ENCODE data around the gene ANXA9. TPM values are rescaled to one million over a fixed set of nuclear protein-coding genes. Genes with fewer than 3 reads are reported as not detected.

The ANXA9 gene
- total RNA-seq, 1 donor from 2014 or later, result not detected

DNA sequence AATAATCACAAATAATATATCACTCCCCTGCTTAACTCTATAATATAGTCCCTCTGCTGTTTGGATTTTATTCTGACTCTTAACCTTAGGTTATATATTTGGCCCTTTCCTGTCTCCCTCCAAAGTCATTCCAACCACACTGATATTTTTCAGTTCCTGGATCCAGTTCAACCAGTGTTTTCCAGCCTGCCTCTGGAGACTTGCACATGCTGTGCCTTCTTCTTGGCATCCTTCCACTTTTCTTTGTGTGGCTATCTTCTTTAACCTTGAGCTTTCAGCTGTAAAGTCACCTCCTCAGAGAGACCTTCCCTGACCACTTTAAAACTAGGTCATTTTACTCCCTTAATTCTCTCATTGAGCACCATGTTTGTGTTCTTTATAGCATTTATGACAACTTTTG lies 26.8 kb upstream of the ANXA9 start:
- peaks cover 12% of the 10 kb centered on the region for H3K36me3 ChIP-seq

DNA sequence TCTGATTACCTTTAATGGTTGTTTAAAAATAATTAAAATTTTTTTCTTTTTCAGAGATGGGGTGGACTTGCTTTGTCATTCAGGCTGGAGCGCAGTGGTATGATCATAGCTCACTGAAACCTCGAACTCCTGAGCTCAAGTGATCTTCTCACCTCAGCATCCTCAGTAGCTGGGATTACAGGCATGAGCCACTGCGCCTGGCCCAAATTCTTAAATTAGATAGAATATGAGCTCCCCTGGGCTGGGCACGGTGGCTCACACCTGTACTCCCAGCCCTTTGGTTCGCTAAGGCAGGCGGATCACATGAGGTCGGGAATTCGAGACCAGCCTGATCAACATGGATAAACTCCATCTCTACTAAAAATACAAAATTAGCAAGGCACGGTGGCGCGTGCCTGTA lies 24.4 kb upstream of the ANXA9 start:
- Histone ChIP-seq H3K9ac (no peak overlapping the region), H4K20me1 (ENCODE audit: low read depth) (no peaks in the 10 kb centered on the region), H3K79me2 (ENCODE audit: low read depth) (no peaks in the 10 kb centered on the region), H3K9me3 (ENCODE audit: low read depth) (no peaks in the 10 kb centered on the region), H3K27ac (no peak overlapping the region), H3K4me3 (no peak overlapping the region), H3K4me1 (no peaks in the 10 kb centered on the region), H2AFZ (replicated peaks) (no peak overlapping the region), H3K4me2 (no peak overlapping the region), H3F3A (ENCODE audit: low read depth) (peaks cover 4% of the 10 kb centered on the region), H3K27me3 (no peaks in the 10 kb centered on the region), H3K36me3 (peaks cover 6% of the 10 kb centered on the region)
- no peak overlapping the region for H3K27ac Mint-ChIP-seq
- H3K4me1 Mint-ChIP-seq, result no peaks in the 10 kb centered on the region
- no peak overlapping the region for H3K4me3 Mint-ChIP-seq
- no peak for DNase-seq (ENCODE audit: low spot score)
- H3K36me3 Mint-ChIP-seq, result peaks cover 38% of the 10 kb centered on the region
- no peaks in the 10 kb centered on the region for H3K27me3 Mint-ChIP-seq (ENCODE audit: insufficient read depth, low read depth)
- no peak for TF ChIP-seq EZH2phosphoT487 (IDR thresholded peaks at IDR 0.05)
- TF ChIP-seq EZH2 (IDR thresholded peaks at IDR 0.05), result no peak
- TF ChIP-seq CTCF (IDR thresholded peaks at IDR 0.05), result no peak
- H3K9me3 Mint-ChIP-seq, result no peaks in the 10 kb centered on the region

More for the DNA sequence above, 26.8 kb upstream of the ANXA9 start:
- DNase-seq (ENCODE audit: low spot score), result no peak
- Histone ChIP-seq H4K20me1 (ENCODE audit: low read depth) (no peaks in the 10 kb centered on the region), H3F3A (ENCODE audit: low read depth) (no peaks in the 10 kb centered on the region), H3K27ac (no peak overlapping the region), H3K79me2 (ENCODE audit: low read depth) (no peaks in the 10 kb centered on the region), H3K4me2 (no peak overlapping the region), H3K27me3 (no peaks in the 10 kb centered on the region), H3K9me3 (ENCODE audit: low read depth) (no peaks in the 10 kb centered on the region), H3K9ac (no peak overlapping the region), H3K4me3 (no peak overlapping the region), H2AFZ (replicated peaks) (no peak overlapping the region), H3K4me1 (no peaks in the 10 kb centered on the region)
- Mint-ChIP-seq H3K36me3 (peaks cover 35% of the 10 kb centered on the region), H3K4me1 (no peaks in the 10 kb centered on the region), H3K27ac (no peak overlapping the region), H3K27me3 (ENCODE audit: insufficient read depth, low read depth) (no peaks in the 10 kb centered on the region), H3K9me3 (no peaks in the 10 kb centered on the region), H3K4me3 (no peak overlapping the region)
- TF ChIP-seq EZH2 (IDR thresholded peaks at IDR 0.05) (no peak), CTCF (IDR thresholded peaks at IDR 0.05) (no peak), EZH2phosphoT487 (IDR thresholded peaks at IDR 0.05) (no peak)

DNA sequence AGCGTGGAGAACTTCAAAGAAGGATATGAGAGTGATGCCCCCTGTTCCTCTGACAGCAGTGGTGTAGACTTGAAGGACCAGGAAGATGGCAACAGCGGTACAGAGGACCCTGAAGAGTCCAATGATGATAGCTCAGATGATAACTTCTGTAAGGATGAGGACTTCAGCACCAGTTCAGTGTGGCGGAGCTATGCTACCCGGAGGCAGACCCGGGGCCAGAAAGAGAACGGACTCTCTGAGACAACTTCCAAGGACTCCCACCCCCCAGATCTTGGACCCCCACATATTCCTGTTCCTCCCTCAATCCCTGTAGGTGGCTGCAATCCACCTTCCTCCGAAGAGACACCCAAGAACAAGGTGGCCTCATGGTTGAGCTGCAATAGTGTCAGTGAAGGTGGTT lies 21.4 kb upstream of the ANXA9 start:
- Mint-ChIP-seq H3K36me3 (peaks cover 50% of the 10 kb centered on the region), H3K4me3 (no peak overlapping the region), H3K9me3 (no peaks in the 10 kb centered on the region), H3K4me1 (no peaks in the 10 kb centered on the region), H3K27ac (no peak overlapping the region), H3K27me3 (ENCODE audit: insufficient read depth, low read depth) (peaks cover 3% of the 10 kb centered on the region)
- H3K9ac ChIP-seq, result no peak overlapping the region
- no peaks in the 10 kb centered on the region for H3K4me1 ChIP-seq
- peaks cover 6% of the 10 kb centered on the region for H3K36me3 ChIP-seq
- peaks cover 8% of the 10 kb centered on the region for H3F3A ChIP-seq (ENCODE audit: low read depth)
- no peak overlapping the region for H3K4me3 ChIP-seq
- H3K9me3 ChIP-seq (ENCODE audit: low read depth), result no peaks in the 10 kb centered on the region
- TF ChIP-seq CTCF (IDR thresholded peaks at IDR 0.05), result no peak
- TF ChIP-seq EZH2phosphoT487 (IDR thresholded peaks at IDR 0.05), result no peak
- TF ChIP-seq EZH2 (IDR thresholded peaks at IDR 0.05), result no peak
- no peak overlapping the region for H3K4me2 ChIP-seq
- no peaks in the 10 kb centered on the region for H3K79me2 ChIP-seq (ENCODE audit: low read depth)
- H4K20me1 ChIP-seq (ENCODE audit: low read depth), result no peaks in the 10 kb centered on the region
- H3K27ac ChIP-seq, result no peak overlapping the region
- DNase-seq (ENCODE audit: low spot score), result no peak
- no peak overlapping the region for H2AFZ ChIP-seq (replicated peaks)
- no peaks in the 10 kb centered on the region for H3K27me3 ChIP-seq
